ENCODE results near the gene MSLN. TPM values are rescaled to one million over a fixed set of nuclear protein-coding genes. Genes with fewer than 3 reads are reported as not detected.

The MSLN gene
- total RNA-seq, 6 donors from 2014 or later, result 47.8 to 275 (median 121) TPM

DNA sequence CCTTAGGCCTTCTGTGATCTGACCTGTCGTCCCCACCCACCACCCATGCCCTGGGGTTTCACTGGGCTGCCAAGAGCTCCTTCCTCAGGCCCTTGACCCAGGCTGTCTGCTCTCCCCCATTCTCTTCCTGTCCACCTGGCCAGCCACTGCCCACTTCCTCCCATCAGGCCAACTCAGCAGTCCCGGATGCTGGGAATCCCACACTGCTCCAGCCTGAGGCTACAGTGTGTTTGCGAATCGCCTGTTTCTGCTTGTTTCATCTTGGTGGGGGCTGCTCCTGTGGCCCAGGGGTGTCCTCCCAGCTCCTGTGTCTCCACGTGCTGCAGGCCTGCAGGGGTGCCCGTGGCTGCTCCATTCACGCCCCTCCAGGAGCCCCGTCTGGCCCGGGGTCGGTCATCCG, 46.5 kb upstream of the MSLN start:
- DNase-seq (no peak), ATAC-seq (ENCODE audit: low FRiP score in 2 of 2) (no peak)
- TF ChIP-seq POLR2AphosphoS5 (IDR thresholded peaks at IDR 0.05), result no peak
- peaks cover 0 to 31% (median 10%) of the 10 kb centered on the region in 4 donors for H3K27me3 ChIP-seq
- WGBS, 2 donors, result 59 to 70% methylated on average over 5 to 10 of the region's 11 CpGs
- peaks cover 21 to 34% (median 28%) of the 10 kb centered on the region in 4 donors for H3K4me1 ChIP-seq
- no peaks in the 10 kb centered on the region for H3K36me3 ChIP-seq
- no peak overlapping the region for H3K4me3 ChIP-seq
- H3K9me3 ChIP-seq, result no peaks in the 10 kb centered on the region
- H3K27ac ChIP-seq, result no peak overlapping the region

DNA sequence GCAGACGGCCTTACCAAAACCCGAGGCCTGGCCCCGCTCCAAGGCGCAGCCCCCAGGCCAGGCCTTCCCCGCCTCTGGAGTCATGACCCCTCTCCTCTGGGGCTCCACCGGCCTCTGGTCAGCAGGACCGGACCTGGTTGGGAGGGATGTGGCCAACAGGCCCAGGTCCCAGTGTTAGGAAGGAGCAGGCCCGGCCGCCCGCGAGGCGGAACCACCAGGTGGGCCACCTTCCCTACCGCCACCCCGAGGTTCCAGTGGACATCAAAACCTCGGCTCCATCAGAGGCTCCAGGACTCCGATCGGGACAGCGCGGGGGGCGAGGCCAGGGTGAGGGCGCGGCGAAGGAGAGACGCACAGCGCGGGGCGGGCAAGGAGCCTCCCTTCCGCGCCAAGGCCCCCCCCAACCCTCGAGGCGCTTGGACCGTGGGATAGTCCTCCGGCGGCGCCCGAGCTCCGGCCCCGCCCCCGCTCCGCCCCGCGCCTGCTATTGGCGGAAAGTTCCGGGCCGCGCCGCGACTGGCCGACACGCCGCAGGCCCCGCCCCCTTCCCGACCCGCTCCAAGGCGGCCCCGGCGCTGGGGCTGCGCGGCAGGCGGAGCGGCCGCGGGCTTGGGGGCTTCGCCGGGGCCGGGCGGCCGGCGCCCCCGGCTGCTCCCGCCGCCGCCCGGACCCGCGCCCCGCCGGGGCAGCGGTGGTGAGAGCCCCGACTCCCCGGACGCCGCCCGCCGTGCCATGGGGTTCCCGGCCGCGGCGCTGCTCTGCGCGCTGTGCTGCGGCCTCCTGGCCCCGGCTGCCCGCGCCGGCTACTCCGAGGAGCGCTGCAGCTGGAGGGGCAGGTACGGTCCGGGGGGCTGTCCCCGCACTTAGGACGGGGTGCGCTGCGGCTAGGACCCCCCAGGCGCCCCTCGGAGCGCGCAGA, 45.7 kb upstream of the MSLN start, which contains the start of gene METRN:
METRN (plus strand) TSS at position 561 of the 919 bp plus-strand sequence; CDS start at position 733, 172 bp downstream.
- peak within 1 kb of the TSS; percentile 82 to 93 (median 86) for H3K4me3 ChIP-seq
- peak within 1 kb of the TSS in 1 of 4 donors; percentile 51 for H3K27ac ChIP-seq
- DNase-seq, result peak; percentile 92 to 99
- H3K9me3 ChIP-seq, result no peaks in the 10 kb centered on the region
- peak in 1 of 4 donors; percentile 10 for TF ChIP-seq POLR2A (IDR thresholded peaks at IDR 0.05)
- TF ChIP-seq POLR2AphosphoS5 (IDR thresholded peaks at IDR 0.05), result no peak
- TF ChIP-seq, protein P1, sequence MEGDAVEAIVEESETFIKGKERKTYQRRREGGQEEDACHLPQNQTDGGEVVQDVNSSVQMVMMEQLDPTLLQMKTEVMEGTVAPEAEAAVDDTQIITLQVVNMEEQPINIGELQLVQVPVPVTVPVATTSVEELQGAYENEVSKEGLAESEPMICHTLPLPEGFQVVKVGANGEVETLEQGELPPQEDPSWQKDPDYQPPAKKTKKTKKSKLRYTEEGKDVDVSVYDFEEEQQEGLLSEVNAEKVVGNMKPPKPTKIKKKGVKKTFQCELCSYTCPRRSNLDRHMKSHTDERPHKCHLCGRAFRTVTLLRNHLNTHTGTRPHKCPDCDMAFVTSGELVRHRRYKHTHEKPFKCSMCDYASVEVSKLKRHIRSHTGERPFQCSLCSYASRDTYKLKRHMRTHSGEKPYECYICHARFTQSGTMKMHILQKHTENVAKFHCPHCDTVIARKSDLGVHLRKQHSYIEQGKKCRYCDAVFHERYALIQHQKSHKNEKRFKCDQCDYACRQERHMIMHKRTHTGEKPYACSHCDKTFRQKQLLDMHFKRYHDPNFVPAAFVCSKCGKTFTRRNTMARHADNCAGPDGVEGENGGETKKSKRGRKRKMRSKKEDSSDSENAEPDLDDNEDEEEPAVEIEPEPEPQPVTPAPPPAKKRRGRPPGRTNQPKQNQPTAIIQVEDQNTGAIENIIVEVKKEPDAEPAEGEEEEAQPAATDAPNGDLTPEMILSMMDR (IDR thresholded peaks at IDR 0.05), result peak in 1 of 6 experiments; percentile 8
- no peak for TF ChIP-seq EP300 (IDR thresholded peaks at IDR 0.05)
- H3K27me3 ChIP-seq, result peaks cover 0 to 23% (median 8%) of the 10 kb centered on the region in 4 donors
- no peaks in the 10 kb centered on the region for H3K36me3 ChIP-seq
- 17% methylated on average over 22 of the region's 108 CpGs; no CpG with 5 or more reads in 1 of the 2 donors for WGBS, 2 donors
- H3K4me1 ChIP-seq, result peaks cover 26 to 37% (median 31%) of the 10 kb centered on the region in 4 donors
- peak; percentile 86 to 94 for ATAC-seq (ENCODE audit: low FRiP score in 2 of 2)

DNA sequence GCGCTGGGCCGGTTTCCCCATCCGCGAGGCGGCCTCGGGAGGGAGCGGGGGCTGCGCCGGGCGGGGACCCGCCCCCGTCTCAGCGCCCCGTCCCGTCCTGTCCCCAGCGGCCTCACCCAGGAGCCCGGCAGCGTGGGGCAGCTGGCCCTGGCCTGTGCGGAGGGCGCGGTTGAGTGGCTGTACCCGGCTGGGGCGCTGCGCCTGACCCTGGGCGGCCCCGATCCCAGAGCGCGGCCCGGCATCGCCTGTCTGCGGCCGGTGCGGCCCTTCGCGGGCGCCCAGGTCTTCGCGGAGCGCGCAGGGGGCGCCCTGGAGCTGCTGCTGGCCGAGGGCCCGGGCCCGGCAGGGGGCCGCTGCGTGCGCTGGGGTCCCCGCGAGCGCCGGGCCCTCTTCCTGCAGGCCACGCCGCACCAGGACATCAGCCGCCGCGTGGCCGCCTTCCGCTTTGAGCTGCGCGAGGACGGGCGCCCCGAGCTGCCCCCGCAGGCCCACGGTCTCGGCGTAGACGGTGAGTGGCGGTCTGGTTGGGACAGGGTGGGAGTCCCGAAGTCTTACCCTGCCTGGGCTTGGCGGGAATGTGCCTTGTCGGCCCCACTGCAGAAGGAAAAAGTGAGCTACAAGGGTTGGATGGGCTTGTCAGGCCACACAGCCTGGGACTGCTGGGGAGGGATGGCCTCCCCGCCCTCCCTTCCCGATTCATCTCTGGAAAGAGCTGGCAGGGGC, 44.9 kb upstream of the MSLN start:
- Histone ChIP-seq H3K27me3 (peaks cover 0 to 15% (median 5%) of the 10 kb centered on the region in 4 donors), H3K36me3 (no peaks in the 10 kb centered on the region), H3K4me1 (peaks cover 31 to 45% (median 39%) of the 10 kb centered on the region in 4 donors), H3K27ac (peak overlapping the region in 1 of 4 donors; percentile 51), H3K4me3 (peak overlapping the region; percentile 82 to 93 (median 86)), H3K9me3 (no peaks in the 10 kb centered on the region)
- no peak for TF ChIP-seq POLR2AphosphoS5 (IDR thresholded peaks at IDR 0.05)
- no peak for TF ChIP-seq POLR2A (IDR thresholded peaks at IDR 0.05)
- TF ChIP-seq EP300 (IDR thresholded peaks at IDR 0.05), result no peak
- TF ChIP-seq, protein P1 (IDR thresholded peaks at IDR 0.05), result peak in 1 of 6 experiments; percentile 12
- DNase-seq, result peak in 1 of 2 donors; percentile 89
- ATAC-seq (ENCODE audit: low FRiP score in 2 of 2), result no peak
- WGBS, 2 donors, result 5 to 14% methylated on average over 6 to 13 of the region's 74 CpGs

DNA sequence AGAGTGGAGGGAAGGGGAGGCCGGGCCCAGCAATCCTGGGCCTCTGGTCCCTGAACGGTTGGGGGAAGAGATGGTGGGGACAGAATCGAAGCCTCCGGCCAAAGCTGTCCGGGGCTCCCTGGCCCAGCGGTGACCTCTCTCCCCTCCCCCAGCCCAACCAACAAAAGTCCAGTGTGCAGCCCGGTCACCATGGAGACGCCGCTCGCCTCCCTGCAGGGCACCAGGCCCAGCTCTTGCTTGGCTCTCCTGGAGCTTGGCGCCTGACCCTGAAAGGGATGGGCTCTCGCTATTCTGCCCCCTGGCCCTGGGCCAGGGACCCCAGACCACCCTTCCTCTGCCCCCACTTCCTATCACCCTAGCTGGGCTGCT, 44.4 kb upstream of the MSLN start:
- no peaks in the 10 kb centered on the region for H3K9me3 ChIP-seq
- DNase-seq (peak in 1 of 2 donors; percentile 68), ATAC-seq (ENCODE audit: low FRiP score in 2 of 2) (no peak)
- WGBS, 2 donors, result 17 to 34% methylated on average over 9 to 12 of the region's 12 CpGs
- TF ChIP-seq, protein P1 (IDR thresholded peaks at IDR 0.05), result no peak
- TF ChIP-seq POLR2AphosphoS5 (IDR thresholded peaks at IDR 0.05) (no peak), EP300 (IDR thresholded peaks at IDR 0.05) (no peak), POLR2A (IDR thresholded peaks at IDR 0.05) (no peak)
- no peaks in the 10 kb centered on the region for H3K36me3 ChIP-seq
- H3K4me1 ChIP-seq, result peaks cover 31 to 47% (median 40%) of the 10 kb centered on the region in 4 donors
- peaks cover 0 to 11% (median 2%) of the 10 kb centered on the region in 4 donors for H3K27me3 ChIP-seq
- H3K4me3 ChIP-seq, result peak overlapping the region in 3 of 4 donors; percentile 82 to 93 (median 86)
- no peak overlapping the region for H3K27ac ChIP-seq

Data from upper lobe of left lung (tissue), 6 donors.